GM06990 (cell line): ENCODE results near the gene ZNF513.
A peak's percentile ranks its signal among the peaks of the same experiment; 100 is the strongest.

ENCODE experiments used
- DNase-seq: peaks from one replicate; pipeline ENCODE4 v3.0.0-alpha.2; 2011; ENCODE audit not compliant: insufficient read length; ENCODE audit errors: extremely low read depth
- H3K27me3 ChIP-seq: replicated peaks from 2 replicates; pipeline ENCODE4 v1.6.0; 2011; ENCODE audit warnings: low read length; ENCODE audit not compliant: control insufficient read depth, insufficient read depth
- H3K36me3 ChIP-seq: 2 replicates; pipeline ENCODE4 v1.5.1; 2011; ENCODE audit warnings: low read length; ENCODE audit not compliant: control insufficient read depth, insufficient read depth
- H3K4me3 ChIP-seq: replicated peaks from 2 replicates; pipeline ENCODE4 v1.5.1; 2011; ENCODE audit warnings: low read depth, mild to moderate bottlenecking, control low read depth, low read length
- TF ChIP-seq, protein P1 (sequence below): IDR thresholded peaks from 2 replicates; pipeline ENCODE4 v1.5.1; 2011; ENCODE audit warnings: low read length, control low read depth, mild to moderate bottlenecking, inconsistent platforms; ENCODE audit not compliant: insufficient read depth, poor library complexity, severe bottlenecking

ZNF513 gene

DNA sequence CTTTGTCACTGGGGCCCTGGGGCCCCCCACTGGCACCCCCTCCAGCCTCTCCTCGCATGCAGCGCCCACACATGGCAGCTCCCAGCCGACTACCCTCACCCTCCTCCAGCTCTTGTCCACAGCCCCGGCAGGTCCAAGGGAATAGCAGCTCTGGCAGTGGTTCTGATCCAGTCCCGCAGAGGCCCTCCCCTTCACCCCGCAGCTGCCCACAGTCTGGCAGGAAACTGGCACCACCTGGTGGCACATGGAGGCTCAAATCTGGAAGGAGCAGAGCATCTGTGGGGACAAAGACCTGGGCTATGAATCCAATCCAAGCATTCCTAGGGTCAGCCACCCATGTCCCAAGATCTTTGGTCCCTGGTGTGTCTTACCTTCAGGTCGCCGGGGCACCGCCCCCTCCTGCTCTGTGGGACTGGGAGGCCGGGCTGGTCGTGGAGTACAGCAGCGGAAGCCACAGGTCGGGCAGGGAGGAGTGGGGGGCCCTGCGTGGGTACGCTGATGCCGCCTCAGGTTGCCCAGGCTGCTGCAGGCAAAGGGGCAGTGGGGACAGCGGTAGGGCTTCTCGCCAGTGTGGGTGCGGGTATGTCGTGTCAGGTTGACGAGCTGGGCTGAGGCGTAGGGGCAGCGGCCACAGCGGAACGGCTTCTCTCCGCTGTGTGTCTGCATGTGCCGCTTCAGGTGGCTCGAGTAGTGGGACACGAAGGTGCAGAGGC lies 2.3 kb downstream of the ZNF513 start:
- H3K27me3 ChIP-seq, result no peaks in the 10 kb centered on the region
- H3K36me3 ChIP-seq, result peaks cover 51% of the 10 kb centered on the region
- TF ChIP-seq, protein P1, sequence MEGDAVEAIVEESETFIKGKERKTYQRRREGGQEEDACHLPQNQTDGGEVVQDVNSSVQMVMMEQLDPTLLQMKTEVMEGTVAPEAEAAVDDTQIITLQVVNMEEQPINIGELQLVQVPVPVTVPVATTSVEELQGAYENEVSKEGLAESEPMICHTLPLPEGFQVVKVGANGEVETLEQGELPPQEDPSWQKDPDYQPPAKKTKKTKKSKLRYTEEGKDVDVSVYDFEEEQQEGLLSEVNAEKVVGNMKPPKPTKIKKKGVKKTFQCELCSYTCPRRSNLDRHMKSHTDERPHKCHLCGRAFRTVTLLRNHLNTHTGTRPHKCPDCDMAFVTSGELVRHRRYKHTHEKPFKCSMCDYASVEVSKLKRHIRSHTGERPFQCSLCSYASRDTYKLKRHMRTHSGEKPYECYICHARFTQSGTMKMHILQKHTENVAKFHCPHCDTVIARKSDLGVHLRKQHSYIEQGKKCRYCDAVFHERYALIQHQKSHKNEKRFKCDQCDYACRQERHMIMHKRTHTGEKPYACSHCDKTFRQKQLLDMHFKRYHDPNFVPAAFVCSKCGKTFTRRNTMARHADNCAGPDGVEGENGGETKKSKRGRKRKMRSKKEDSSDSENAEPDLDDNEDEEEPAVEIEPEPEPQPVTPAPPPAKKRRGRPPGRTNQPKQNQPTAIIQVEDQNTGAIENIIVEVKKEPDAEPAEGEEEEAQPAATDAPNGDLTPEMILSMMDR, result peak; percentile 37
- H3K4me3 ChIP-seq, result no peak overlapping the region
- peak; percentile 26 for DNase-seq

- Histone ChIP-seq H3K27me3 (no peaks in the 10 kb centered on the region), H3K4me3 (no peak overlapping the region), H3K36me3 (peaks cover 54% of the 10 kb centered on the region)
- TF ChIP-seq, protein P1, result no peak
- no peak for DNase-seq
These were observed 2.9 kb downstream of the ZNF513 start for GRCh38 chr2:27377618-27378095.

- TF ChIP-seq, protein P1, result no peak
- no peaks in the 10 kb centered on the region for H3K27me3 ChIP-seq
- no peak overlapping the region for H3K4me3 ChIP-seq
- DNase-seq, result no peak
- peaks cover 52% of the 10 kb centered on the region for H3K36me3 ChIP-seq
These were observed 3.5 kb downstream of the ZNF513 start for GRCh38 chr2:27376866-27377617.

DNA sequence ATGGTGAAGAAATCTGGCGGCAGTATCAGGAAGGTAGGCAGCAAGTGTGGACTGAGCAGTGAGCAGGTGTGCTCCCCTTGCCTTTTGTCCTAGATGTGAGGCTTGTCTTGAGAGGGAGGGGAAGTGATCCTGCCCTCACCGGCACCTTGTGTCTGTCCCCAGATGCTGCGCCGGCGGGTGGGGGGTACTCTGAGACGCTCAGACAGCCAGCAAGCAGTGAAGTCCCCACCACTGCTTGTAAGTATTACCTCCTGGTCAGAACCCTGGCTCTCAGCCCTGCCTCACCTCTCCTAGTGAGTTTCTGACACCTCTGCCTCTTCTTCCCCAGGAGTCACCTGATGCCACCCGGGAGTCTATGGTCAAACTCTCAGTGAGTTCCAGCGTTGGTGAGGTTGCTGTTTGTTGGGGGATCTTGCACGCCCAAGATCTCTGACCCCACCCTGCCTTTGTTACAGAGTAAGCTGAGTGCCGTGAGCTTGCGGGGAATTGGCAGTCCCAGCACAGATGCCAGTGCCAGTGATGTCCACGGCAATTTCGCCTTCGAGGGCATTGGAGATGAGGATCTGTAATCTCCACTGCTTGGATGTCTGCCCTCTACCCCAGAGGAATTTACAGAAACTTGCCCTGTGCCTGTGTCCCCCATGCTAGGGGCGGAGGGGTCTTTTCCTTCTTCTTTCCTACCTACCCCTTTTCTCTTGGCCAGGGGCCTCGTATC lies 4.2 kb downstream of the ZNF513 start:
- TF ChIP-seq, protein P1, result no peak
- Histone ChIP-seq H3K36me3 (peaks cover 50% of the 10 kb centered on the region), H3K27me3 (no peaks in the 10 kb centered on the region), H3K4me3 (no peak overlapping the region)
- no peak for DNase-seq

DNA sequence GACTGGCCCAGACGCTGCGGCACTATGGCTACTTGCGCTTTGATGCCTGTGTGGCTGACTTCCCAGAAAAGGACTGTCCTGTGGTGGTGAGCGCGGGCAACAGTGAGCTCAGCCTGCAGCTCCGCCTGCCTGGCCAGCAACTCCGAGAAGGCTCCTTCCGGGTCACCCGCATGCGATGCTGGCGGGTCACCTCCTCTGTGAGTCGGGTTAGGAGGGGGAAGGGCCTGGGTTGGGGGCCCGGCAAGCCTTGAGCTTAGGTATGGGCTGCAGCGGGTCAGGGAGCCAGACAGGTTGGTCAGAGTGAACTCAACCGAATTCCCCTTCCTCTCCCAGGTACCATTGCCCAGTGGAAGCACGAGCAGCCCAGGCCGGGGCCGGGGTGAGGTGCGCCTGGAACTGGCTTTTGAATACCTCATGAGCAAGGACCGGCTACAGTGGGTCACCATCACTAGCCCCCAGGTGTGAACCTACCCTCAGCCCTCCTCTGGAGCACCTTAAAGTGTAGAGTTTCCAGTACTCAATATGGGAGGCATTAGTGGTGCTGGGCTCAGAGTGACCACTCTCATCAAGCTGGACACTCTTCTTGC lies 4.9 kb downstream of the ZNF513 start:
- peaks cover 50% of the 10 kb centered on the region for H3K36me3 ChIP-seq
- no peak for DNase-seq
- no peak overlapping the region for H3K4me3 ChIP-seq
- H3K27me3 ChIP-seq, result no peaks in the 10 kb centered on the region
- TF ChIP-seq, protein P1, result no peak
